ENCODE measurements around the gene POLD3.

POLD3 gene

DNA sequence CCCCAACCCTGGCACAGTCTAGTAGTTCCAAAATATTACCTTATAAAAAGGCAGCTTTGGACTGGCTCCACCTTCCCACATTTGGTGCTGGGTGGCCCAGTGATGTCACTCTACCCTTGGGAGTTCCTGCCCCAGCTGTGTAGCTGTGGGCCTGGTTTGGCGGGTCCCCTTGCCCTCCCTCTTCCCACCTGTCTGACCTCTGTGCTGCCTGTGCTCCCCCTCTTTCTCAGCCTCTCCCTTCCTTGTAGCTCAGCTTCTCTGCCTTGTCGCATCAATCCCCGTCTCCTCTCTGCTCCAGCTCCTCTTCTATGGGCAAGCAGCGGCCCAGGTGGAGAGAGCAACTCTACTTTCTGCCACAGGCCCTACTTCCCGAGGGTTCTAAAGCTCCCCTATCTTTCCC, 84.2 kb downstream of the POLD3 start:
- no peak for DNase-seq

DNA sequence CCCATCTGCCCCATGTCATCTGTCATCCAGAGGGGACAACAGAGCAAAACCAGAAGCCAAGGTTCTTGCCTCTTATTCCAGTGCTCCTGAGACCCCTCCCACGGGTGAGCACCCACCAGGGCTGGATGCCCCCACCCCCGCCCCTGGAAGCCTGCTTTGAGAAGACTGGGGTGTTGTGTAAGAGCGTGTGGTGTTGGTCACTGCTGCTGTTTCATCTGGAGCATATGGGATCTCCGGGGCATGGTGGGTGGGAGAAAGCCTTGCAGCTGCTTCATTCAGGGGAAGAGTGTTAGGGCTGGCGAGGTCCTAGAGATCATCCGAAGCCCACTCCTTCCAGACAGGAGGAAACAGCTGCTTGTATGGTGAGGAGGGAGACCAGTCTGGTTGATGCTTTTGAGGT, 84.7 kb downstream of the POLD3 start:
- DNase-seq = no peak

DNA sequence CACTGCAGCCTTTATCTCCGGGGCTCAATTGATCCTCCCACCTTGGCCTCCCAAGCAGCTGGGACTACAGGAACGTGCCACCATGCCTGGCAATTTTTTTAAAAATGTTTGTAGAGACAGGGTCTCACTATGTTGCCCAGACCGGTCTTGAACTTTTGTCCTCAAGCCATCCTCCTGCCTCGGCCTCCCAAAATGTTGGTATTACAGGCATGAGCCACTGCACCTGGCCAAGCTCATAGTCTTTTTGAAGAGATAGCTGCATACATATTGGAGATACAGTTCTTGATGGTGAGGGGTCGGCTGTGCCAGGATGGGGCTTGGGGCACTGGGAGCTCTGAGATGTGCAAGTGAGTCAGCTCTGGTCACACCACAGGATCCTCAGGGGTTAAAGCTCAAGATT, 85.7 kb downstream of the POLD3 start:
- DNase-seq = no peak

DNA sequence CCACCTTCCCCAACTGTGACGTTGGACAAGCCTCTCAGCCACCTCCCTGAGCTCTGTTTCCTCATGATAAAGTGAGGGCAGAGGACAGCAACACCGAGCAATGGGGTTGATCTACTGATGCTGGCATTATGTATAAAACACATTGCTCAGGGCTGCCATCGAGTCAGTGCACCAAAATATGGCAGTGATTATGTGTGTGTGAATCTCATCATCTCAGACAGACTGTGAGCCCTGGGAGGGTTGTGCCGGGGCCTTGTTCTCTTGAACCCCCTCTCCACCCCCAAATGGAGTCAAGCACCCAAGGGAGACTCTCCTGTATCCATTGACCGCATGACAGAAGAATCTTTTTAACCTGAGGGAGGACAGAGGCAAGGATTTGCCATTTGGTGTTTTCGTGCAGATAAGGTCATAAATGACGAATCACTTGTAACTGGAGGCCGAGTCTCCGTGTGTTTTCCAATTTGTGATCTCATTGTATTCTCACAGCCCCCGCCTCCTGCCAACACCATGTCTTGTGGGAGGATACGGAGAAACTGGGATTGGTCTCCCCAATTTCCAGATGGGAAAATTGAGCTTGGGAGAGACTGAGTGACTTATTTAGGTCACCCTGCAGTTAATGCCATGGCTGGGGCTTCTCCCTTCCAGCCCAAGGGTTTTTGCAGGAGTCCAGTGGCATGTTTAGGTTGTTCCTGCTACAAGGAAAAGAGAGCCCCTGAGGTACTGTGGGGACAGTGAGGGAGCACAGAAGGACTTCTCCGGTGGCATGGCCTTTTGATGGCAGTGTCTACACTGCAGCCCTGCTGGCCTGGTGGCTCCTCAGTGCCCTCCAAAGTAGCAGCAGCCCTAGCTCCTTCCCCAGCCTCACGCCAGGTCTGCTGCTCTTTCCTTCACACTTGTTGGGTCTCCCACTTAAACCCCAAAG, 86.5 kb downstream of the POLD3 start:
- no peak for DNase-seq

DNA sequence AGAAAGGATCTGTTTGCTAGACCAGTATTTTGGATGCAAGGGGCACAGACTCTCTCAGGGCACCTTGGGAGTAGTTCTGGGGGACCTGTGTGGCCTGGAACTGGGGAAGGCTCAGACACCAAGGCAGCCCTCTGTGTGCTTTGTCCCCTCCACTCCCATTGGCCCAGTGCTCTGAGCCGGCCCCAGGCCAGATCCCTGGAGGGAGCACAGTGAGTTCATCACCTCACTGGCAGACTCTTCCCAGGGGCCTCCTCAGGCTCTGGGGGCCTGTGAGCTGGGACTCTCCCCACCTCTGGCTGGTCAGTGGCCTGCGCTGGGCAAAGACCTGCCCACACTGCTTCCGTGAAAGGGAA, 87.1 kb downstream of the POLD3 start:
- no peak for DNase-seq

DNA sequence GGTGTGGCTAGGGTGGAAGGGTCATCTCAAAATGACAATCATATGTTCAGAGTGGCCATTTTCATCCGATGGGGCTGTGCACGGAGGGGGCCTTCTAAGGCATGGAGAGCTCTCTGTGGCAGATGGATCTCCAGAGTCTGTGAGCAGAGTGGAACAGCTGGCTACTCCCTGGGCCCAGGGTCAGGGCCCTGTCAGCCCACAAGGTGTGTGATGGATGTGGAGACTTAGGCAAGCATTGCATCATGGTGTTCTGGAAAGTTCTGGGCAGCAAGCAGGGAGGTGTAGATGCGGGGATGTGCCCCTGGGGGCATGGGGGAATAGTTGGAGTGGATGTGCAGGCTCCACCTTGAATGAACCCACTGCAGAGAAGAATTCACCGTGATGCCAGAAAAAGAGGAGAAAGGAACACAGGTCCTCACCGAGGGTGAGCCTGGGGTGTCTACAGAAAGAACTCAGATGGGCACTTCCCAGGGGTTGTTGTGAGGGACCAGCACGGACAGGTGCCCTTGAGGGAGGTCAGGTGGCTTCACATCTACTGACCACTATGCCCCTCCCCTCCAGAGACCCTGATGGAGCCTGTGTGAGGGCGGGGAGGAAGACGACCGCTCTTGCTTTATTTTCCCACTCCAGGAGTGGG, 87.8 kb downstream of the POLD3 start:
- DNase-seq = no peak

DNA sequence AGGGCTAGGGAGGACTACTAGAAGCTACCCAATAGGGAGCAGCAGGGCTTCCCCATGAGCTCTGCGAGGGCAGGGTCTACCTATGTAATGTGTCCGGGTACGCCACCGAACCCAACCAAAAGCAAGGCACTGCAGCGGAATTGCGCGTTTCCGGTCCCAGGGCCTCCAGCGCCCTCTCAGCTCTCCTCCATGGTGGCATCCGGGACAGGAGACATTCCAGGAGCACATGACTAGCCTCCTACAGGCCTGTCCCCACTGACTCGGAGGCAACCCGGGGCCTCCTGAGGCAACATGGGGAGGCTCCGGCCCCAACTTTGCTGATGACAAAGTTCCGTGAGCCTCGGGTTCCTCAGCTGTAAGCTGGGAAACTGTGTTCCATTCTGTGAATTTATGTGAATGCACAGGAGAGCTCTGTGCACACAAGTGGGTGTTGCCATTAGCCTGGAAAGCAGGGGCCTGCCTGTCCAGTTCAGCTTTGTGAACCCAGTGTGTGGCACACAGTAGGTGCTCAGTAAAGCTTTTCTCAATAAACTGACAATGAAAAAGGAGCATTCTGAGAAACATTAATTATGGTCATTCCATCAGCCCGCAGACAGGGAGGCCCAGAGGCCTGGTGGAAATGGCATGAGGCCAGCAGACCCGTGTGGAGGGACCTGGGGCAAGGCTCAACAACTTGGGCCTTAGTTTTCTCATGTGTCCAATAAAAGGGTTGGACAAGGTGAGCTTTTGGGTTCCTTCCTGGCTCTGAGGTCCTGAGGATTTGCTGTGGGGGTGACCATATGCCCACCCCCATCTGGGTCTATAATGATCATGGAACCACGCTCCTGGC, 88.5 kb downstream of the POLD3 start:
- no peak for DNase-seq

DNA sequence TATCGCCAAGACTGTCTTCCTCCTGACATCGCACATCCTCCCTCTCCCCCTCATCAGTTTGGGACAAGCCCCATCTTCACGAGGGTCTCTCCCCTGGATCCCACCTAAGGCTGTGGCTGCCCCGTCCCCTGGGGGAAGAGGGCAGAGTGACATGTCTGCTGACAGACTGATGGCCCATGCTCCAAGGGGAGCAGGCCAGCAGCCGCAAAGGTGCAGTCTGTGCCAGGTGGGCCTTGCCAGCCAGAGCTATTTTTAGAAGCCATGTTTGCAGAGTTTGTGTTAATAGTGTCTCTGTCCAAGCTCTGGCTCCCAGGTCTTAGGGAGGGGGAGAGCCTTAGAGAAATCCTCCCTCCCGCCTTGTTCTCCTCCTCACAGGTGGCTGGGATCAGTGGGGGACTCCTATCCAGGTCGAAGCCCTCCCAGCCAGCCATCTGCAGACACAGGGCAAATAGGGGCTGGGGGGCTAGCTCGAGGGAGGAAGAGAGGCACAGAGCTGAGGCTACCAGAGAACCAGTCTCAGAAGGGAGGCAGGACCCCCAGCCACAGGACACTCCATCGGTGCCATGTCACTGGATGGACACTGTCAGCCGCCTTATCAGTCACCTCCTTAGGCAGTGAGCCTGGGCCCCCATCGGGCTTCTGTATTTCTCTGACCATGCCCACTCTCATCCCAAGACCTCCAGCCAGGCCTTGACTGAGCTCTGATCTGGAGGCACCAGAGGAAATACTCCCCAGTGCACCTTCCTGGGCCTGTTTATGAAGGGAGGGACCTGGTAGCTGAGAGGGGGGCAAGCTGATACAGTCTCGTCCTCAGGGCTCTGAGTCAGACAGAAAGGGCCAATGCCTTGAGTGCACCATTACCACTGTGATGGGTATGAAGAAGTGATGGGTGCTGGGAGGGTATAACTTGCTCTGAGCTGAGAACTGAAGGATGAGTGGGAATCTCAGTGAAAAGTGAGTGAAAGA, 89.6 kb downstream of the POLD3 start:
- no peak for DNase-seq

DNA sequence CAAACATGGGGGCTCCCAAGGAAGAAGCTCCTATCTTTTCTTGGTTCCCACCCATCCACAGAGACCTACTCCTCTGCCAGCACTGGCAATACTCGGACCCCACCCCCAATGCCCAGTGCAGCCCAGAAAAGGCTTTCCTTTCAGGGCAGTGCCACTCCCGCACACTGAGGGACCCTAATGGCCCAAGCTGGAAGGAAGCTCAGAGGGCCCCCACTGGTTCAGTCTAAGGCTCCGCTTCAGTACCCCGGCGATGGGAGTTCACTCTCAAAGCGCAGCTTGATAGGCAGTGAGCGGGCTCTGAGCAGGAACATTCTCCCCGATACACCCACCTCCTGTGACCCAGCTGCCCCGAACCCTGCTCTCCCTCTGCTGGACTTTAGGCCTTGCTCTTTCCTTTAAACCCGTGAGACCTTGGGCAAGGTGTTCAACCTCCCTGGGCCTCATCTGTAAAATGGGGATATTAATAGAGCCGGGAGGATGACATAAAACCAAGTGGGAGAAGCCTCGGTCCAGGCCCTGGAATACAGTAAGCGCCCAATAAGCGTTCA, 90.4 kb downstream of the POLD3 start:
- no peak for DNase-seq

DNA sequence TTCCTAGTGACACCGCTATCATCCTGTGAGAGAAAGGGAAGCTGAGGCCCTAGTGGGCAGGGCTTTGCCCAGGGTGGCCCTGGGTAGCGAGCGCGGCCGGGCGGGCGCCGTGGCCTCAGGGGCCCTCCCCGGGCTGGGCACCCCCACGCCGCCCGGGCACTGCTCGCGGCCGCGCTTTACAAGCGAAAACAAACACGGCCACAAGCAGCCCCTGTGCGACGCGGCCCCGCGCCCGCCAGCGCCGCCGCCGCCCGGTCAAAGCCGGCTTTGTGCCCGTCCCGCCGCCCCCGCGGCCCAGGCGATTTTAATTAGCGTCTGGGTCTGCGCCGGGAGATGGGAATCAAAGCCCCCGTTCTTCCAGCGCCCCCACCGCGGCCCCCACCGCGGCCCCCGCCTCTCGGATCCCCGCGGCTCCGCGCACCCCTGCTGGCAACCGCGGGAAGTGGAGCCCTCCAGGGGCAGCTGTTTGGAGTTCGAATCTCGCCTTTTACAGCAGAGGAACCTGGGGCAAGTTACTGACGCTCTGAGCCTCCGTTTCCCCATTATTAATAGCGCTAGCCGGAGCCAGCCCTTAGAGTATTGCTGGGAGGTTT, 91.0 kb downstream of the POLD3 start:
- DNase-seq = no peak

DNA sequence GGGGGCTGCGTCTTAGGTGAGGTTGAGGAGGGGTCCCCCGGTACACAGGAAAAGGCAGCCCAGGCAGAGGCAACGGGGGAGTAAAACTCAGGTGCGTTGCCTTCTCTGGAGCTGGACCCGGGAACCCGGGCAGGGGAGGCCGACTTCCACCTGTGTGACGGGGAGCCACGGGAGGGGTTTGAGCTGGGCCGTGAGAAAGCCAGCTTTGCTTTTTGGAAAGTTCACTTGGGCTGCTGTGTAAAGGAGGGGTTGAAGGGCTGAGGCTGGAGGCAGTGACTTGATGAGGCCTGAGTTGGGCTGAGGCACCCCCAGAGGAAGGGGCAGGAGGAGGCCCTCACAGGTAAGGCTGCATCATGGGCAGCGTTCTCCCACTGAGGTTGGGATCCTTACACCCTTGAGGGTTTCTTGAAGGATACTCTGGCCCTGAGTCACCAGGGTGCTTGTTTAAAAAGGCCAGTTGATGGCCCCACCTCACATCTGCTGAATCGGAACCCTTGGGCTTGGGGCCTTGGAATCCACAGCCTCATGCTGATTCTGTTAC, 91.6 kb downstream of the POLD3 start:
- DNase-seq = no peak

DNA sequence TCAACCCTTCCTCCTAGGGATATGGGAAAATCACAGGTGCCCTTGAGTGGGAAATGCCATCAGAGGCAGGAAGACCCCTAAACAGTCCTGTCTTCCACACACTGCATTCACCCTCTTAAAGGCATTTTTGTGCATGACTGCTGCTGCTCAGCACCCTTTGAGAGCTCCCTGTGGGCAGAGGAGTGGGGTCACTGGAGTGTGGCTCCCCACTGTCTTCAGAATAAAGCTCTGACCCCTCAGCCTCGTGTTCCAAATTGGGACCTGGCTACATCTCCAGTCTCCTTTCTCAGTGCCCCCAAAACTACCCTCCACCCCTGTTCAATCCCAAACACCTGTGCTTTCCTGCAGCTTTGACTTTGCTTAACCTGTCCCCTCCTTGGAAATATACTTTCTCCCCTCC, 92.3 kb downstream of the POLD3 start:
- no peak for DNase-seq

DNA sequence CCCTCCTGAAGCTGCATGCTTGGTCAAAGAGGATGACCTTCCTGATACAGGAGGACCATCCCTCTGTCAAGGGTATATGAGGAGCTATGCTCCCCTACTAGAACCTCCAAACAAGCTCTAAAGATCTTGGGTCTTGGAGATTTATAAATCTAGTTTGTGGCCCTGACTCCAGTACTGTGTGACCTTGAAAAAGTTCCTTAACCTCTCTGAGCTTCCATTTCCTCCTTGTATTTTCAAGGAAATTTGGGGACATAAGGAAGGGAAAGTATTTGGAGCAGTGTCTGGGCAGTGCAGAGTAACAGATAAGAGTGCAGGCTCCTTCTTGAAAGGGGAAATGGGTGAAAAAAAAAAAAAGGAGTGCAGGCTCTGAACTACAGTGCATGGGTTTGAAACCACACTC, 93.0 kb downstream of the POLD3 start:
- DNase-seq = no peak

DNA sequence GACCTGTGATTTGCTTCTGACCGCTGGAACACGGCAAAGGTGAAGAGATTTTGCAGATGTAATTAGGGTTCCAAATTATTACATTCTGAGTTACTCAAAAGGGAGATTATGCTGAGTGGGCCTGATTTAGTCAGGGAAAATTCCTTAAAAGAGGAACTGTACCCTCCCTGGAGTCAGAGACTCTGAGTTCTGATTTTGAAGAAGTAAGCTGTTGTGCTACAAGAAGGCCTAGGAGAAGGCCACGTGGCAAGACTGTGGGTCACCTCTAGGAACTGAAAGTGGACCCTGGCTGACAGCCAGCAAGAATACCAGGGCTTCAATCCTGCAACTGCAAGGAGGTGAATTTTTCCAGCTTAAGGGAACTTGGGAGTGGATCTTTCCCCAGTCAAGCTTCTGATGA, 93.5 kb downstream of the POLD3 start:
- no peak for DNase-seq

DNA sequence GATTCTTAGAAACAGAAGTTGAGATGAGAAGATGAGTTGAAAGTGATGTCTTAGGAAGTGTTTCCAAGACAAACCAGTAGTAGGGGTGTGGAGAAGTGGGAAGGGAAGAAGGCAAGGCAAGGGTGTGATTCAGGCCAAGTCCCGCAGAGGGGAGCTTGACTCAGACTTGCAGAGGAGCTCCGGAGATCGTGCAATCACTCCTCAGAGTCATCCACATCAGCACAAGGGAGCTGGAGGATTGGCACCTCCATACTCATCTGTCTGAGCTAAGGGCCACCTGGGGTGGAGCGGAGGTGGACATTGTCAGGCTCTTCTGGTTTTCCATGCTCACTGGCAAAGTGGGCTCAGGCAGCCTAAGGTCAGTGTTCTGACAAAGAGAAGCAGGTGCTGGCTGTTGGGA, 94.4 kb downstream of the POLD3 start:
- DNase-seq = no peak

DNA sequence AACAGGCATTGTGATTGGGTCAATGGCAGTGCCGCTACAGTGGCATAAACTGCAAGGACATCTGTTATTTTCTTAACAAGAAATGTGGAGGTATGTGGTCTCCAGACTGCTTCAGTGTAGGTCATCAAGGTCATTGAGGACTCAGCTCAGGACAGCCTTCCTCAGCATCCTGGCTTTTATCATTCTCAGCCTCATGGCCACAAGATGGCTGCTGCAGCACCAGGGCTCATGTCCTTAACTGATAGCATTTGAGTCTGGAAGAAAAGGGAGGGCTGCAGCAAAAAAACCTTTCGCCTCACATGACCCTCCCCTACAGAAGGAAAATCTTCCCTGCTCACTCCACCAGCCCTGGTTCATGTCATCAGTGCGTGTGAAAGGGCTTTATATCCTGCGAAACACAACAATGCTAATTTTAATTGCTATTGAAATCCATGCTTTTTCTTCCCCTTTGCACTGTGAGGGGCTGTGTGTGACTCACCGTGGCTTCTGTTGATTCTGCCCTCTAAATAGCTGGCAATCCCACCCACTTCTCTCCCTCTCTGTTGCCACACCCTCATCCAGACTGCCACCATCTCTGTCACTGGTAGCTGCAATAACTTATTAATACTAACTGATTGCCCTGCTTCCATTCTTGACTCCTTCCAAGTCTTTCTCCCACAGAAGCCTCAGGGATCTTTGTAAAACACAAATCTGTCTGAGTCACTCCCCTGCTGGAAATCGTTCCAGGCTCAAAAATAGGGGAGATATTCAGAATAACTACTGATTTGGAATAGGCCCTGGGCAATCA, 95.0 kb downstream of the POLD3 start:
- no peak for DNase-seq

DNA sequence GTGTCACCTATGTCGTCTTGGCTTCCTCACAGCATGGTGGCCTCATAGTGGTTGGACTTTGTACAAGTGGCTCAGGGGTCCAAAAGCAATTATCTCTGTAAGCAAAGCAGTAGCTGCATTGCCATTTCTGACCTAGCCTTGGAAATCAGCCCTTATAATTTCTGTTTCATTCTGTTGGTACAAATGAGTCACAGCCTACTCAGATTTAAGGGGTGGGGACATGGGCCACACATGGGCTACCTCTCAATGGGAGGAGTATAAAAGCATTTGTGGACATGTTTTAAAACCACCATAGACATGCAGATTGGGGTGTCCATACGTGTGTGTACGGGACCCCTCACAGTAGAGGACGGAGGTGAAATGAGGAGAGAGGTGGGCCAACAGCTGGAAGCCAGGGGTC, 97.3 kb downstream of the POLD3 start:
- DNase-seq = no peak

DNA sequence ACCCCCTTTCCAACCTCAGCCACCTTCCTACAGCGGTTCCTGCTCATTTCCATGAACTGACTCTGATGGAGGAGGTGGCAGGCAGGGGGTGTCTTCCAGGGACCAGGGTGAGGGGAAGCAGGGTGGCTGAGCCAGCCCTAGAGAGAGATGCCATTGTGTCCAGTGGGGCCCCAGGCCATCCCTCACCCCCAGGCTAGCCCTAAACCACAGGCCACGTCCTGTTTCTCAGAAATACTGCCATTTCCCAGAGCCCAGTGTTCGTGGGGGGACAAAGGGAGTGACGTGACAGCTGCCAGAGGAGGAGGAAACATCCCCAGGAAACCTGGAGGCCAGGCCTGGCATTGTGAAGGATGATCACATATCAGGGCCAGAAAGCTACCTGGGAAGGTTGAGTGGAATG, 99.4 kb downstream of the POLD3 start:
- no peak for DNase-seq
